ENCODE measurements around the gene CCDC17.

- TF ChIP-seq CTCF (IDR thresholded peaks at IDR 0.05) (no peak), EZH2 (IDR thresholded peaks at IDR 0.05) (no peak)
Observed at GRCh38 chr1:45617618-45618017, 6.2 kb downstream of the CCDC17 start.

All from neural progenitor cell (in vitro differentiated cells).